Left ventricle myocardium inferior (tissue), 1 donor: ENCODE data around the gene EDIL3. TPM values are rescaled to one million over a fixed set of nuclear protein-coding genes. Genes with fewer than 3 reads are reported as not detected.

ENCODE experiments used
- DNase-seq: peaks from one replicate; pipeline ENCODE4 v3.0.0-alpha.2; 2020
- H3K27ac ChIP-seq: fragments of 200-600 bp; replicated peaks from 2 replicates; pipeline ENCODE4 v1.8.0; 2021
- H3K27me3 ChIP-seq: fragments of 200-600 bp; 2 replicates; pipeline ENCODE4 v1.8.0; 2021; ENCODE audit warnings: low read depth
- H3K36me3 ChIP-seq: fragments of 200-600 bp; 2 replicates; pipeline ENCODE4 v1.8.0; 2021
- H3K4me1 ChIP-seq: fragments of 200-600 bp; 2 replicates; pipeline ENCODE4 v1.8.0; 2021
- H3K4me3 ChIP-seq: fragments of 200-600 bp; 2 replicates; pipeline ENCODE4 v1.8.0; 2021; ENCODE audit warnings: mild to moderate bottlenecking, moderate library complexity
- H3K9me3 ChIP-seq: fragments of 200-600 bp; replicated peaks from 2 replicates; pipeline ENCODE4 v1.8.0; 2021
- intact Hi-C: fragments of 100-400 bp; cut with micrococcal nuclease; formaldehyde crosslinking; loops from one replicate; pipeline ENCODE4 v1.11.0; 2022
- total RNA-seq: library from RNA; stranded (reverse); fragmentation: NEBNext Ultra II Directional; extraction: Animal tissue kit (Norgen Biotek cat#: 25700); gene quantifications from one replicate; pipeline ENCODE4 v1.2.1, GENCODE V29; 2021
- TF ChIP-seq, protein P1 (sequence below): fragments of 200-600 bp; IDR thresholded peaks from 2 replicates; pipeline ENCODE4 v1.8.0; 2021; ENCODE audit warnings: antibody characterized with exemption, mild to moderate bottlenecking, borderline replicate concordance
- donor health status: DM: no; HTN: yes; CAD: no; lungs with severe emphysema.

Gene EDIL3
- total RNA-seq, 1 donor from 2014 or later = 3.5 TPM

DNA sequence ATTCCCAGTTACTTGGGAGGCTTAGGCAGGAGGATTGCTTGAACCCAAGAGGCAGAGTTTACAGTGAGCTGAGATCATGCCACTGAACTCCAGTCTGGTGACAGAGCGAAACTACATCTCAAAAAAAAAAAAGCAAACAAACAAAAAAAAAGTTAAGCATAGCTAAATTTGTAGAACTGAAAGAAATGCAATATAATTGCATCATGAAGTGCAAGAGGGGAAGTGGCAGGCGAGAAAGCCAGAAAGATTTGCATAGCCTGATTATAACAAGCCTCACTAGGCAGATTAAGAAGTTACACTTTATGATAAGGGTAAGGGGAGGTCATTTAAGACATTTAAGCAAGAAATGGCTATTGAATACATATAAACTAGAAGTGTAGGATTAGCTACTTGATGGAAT, 187.1 kb downstream of the EDIL3 start:
- Histone ChIP-seq H3K27ac (no peak overlapping the region), H3K27me3 (no peaks in the 10 kb centered on the region), H3K4me3 (no peak overlapping the region), H3K4me1 (no peaks in the 10 kb centered on the region), H3K36me3 (no peaks in the 10 kb centered on the region), H3K9me3 (no peaks in the 10 kb centered on the region)
- TF ChIP-seq, protein P1, sequence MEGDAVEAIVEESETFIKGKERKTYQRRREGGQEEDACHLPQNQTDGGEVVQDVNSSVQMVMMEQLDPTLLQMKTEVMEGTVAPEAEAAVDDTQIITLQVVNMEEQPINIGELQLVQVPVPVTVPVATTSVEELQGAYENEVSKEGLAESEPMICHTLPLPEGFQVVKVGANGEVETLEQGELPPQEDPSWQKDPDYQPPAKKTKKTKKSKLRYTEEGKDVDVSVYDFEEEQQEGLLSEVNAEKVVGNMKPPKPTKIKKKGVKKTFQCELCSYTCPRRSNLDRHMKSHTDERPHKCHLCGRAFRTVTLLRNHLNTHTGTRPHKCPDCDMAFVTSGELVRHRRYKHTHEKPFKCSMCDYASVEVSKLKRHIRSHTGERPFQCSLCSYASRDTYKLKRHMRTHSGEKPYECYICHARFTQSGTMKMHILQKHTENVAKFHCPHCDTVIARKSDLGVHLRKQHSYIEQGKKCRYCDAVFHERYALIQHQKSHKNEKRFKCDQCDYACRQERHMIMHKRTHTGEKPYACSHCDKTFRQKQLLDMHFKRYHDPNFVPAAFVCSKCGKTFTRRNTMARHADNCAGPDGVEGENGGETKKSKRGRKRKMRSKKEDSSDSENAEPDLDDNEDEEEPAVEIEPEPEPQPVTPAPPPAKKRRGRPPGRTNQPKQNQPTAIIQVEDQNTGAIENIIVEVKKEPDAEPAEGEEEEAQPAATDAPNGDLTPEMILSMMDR = no peak
- no peak for DNase-seq
- intact Hi-C loops = no loop called here

DNA sequence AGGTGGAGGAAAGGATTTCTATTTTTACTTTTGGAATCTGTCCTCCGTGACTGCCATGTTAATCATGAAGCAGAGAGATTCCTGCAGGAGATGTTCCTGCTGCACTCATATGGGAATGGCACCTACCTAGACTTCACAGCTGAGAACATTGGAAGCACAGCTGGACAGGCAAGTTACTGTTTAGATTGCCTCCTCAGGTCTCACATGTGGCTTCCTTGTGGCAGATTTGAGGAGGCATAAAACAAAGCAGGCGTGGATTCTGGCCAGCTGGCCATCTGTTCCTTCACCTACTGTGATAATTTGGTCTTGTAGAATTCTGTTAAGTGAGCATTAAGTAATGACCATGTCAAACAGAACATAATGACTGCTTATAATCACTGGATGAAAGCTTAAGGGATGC, 193.4 kb downstream of the EDIL3 start:
- no peak for DNase-seq
- Histone ChIP-seq H3K4me1 (no peaks in the 10 kb centered on the region), H3K36me3 (no peaks in the 10 kb centered on the region), H3K27me3 (no peaks in the 10 kb centered on the region), H3K9me3 (no peaks in the 10 kb centered on the region), H3K4me3 (no peak overlapping the region), H3K27ac (no peak overlapping the region)
- intact Hi-C loops = no loop called here
- TF ChIP-seq, protein P1 = no peak

DNA sequence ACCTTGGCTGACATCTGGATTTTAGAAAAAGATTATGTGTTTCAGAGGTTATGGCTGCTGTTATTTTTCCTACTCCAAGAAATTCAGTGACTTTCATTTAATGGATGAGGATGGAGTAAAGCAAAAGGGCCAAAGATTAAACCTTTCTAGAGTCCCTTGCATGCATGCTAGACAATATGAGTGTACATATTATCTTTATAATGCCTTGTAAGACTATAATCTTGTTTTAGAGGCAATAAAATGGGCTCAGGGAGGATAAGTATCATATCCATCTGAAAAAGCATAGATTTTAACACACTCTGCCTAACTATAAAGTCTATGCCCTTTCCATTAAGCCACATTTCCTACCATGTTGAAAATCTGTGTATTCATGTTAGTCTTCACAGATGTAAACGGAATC, 199.8 kb downstream of the EDIL3 start:
- intact Hi-C loops = no loop called here
- TF ChIP-seq, protein P1 = no peak
- H3K36me3 ChIP-seq = no peaks in the 10 kb centered on the region
- no peaks in the 10 kb centered on the region for H3K27me3 ChIP-seq
- H3K27ac ChIP-seq = no peak overlapping the region
- H3K4me3 ChIP-seq = no peak overlapping the region
- no peaks in the 10 kb centered on the region for H3K9me3 ChIP-seq
- DNase-seq = no peak
- no peaks in the 10 kb centered on the region for H3K4me1 ChIP-seq

DNA sequence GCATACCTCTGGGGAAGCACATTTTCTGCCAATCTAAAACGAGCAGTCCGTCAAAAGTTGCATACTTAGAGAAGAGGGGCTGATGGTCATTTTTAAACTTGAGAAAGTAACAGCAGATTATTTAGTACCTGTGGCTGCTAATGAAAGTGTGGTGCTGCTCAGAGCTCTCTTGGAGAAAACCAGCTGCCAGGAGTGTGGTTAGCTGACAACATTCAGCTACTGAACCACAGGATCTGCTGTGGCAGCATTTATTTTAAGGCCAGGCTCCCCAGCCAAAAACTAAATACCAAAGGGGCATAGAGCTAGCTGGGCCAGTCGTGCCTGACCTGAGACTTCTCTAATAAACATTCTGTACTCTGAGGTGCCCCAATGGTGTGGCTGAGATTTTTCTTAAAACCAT, 203.6 kb downstream of the EDIL3 start:
- no peak for DNase-seq
- Histone ChIP-seq H3K36me3 (no peaks in the 10 kb centered on the region), H3K9me3 (no peaks in the 10 kb centered on the region), H3K4me3 (no peak overlapping the region), H3K27me3 (no peaks in the 10 kb centered on the region), H3K4me1 (no peaks in the 10 kb centered on the region), H3K27ac (no peak overlapping the region)
- TF ChIP-seq, protein P1 = no peak
- intact Hi-C loops = no loop called here

DNA sequence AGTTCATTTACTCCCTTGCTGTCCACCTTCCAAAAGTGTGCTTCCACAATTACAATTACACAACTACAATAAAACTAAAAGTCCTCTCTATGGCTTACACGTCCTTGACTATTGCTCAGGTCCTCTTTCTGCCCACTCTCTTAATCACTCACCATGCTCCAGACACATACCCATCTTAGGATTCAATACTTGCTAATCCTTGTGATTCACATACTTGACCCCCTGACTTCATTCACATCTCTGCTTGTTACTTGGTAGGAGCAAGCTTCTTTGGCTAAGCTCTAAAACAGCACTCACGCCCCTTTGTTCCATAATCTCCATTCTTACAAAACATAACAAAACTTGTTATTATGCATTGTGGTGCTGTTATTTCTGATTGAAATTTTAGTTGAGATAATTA, 215.8 kb downstream of the EDIL3 start:
- no peak for DNase-seq
- no peak overlapping the region for H3K4me3 ChIP-seq

More for the DNA sequence above, 215.8 kb downstream of the EDIL3 start:
- Histone ChIP-seq H3K4me1 (no peaks in the 10 kb centered on the region), H3K36me3 (no peaks in the 10 kb centered on the region), H3K27ac (no peak overlapping the region), H3K27me3 (no peaks in the 10 kb centered on the region), H3K9me3 (no peaks in the 10 kb centered on the region)
- intact Hi-C loops = no loop called here
- TF ChIP-seq, protein P1 = no peak
